ENCODE data around the gene NLRP6. TPM values are rescaled to one million over a fixed set of nuclear protein-coding genes. Genes with fewer than 3 reads are reported as not detected.
"Not testable (repeated sequence)": the region's sequence is repeated elsewhere in the genome, so short reads cannot be mapped to it uniquely, and the experiment has no call there.

NLRP6 gene
- polyA plus RNA-seq, 1 of the 3 experiments (the other 2 are of a cell fraction): not detected

DNA sequence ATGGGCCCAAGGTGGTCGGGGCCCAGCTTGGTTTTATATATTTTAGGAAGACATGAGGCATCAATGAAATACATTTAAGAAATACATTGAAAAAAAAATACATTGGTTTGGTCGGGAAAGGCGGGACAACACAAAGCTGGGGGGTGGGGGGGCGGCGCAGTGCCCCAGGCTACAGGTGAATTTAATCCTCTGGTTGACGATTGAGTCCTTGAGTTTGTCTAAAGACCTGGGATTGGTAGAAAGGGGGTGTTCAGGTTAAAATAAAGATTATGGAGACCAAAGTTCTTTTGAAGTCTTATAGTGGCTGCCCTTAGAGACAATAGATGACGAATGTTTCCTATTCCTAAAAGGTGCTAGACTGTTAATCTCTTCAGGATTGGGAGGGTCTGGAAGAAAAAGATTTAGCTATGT is 38.7 kb downstream of the NLRP6 start:
- ChIA-PET CTCF (interaction anchor here (0.9 to 1.9 kb wide), 9 partner anchors 11 to 202 kb away, joined by 3 to 20 read pairs (median 4); no protein-coding TSS in a partner anchor), POLR2A (interaction anchor here (0.5 kb wide), 1 partner anchor 196 kb away, joined by 3 read pairs; no protein-coding TSS in a partner anchor)
- no peaks in the 10 kb centered on the region for H3K27me3 ChIP-seq (ENCODE audit: insufficient read depth)
- H3K27ac ChIP-seq (ENCODE audit: low read depth in 2 of 2, low read length in 1 of 2): no peak overlapping the region
- 88% methylated on average over 7 of the region's 7 CpGs for WGBS (ENCODE audit: low lambda C conversion rate)
- H3K4me2 ChIP-seq: no peak overlapping the region
- no peaks in the 10 kb centered on the region for H4K20me1 ChIP-seq (ENCODE audit: insufficient read depth)
- no peaks in the 10 kb centered on the region for H3K9me2 ChIP-seq
- H3K36me3 ChIP-seq (replicated peaks in 1 of 2; ENCODE audit: control insufficient read depth in 1 of 2, insufficient read depth in 2 of 2, low read length in 1 of 2): no peaks in the 10 kb centered on the region
- peaks cover 4 to 9% of the 10 kb centered on the region in 2 experiments; a peak in 2 of 4 replicates for H3K4me1 ChIP-seq (ENCODE audit: control insufficient read depth in 1 of 2, insufficient read depth in 2 of 2, low read depth in 1 of 2, low read length in 1 of 2)
- no peak overlapping the region for H2AFZ ChIP-seq (ENCODE audit: low read depth)
- peaks cover 4% of the 10 kb centered on the region for H3F3A ChIP-seq (replicated peaks; ENCODE audit: insufficient read depth)
- H3K79me2 ChIP-seq (ENCODE audit: insufficient read depth): peaks cover 8% of the 10 kb centered on the region; the same call in 1 of the 2 replicates
- TF ChIP-seq MEF2A (IDR thresholded peaks at IDR 0.05; ENCODE audit: borderline replicate concordance, low read depth) (no peak), GATA2 (CRISPR knock-in tag; IDR thresholded peaks at IDR 0.05) (no peak), PBX3 (IDR thresholded peaks at IDR 0.05) (no peak)
- no peaks in the 10 kb centered on the region for H3K9me3 ChIP-seq
- H3K9ac ChIP-seq: no peak overlapping the region
- H3K4me3 ChIP-seq (ENCODE audit: low read depth in 2 of 2, low read length in 1 of 2): no peak overlapping the region
- DNase-seq: no peak

GRCh38 chr11:317668-318404 is 39.6 kb downstream of the NLRP6 start:
- ChIA-PET POLR2A (interaction anchor here (0.8 kb wide), 1 partner anchor 38 kb away, joined by 3 read pairs; no protein-coding TSS in a partner anchor), CTCF (interaction anchor here (0.6 to 1.9 kb wide), 9 partner anchors 12 to 201 kb away, joined by 3 to 20 read pairs (median 4); no protein-coding TSS in a partner anchor)
- not testable (repeated sequence) for H3K9me2 ChIP-seq; H3K9me3 ChIP-seq; H3K79me2 ChIP-seq (ENCODE audit: insufficient read depth); H3K4me3 ChIP-seq (ENCODE audit: low read depth in 2 of 2, low read length in 1 of 2); H3K36me3 ChIP-seq (replicated peaks in 1 of 2; ENCODE audit: control insufficient read depth in 1 of 2, insufficient read depth in 2 of 2, low read length in 1 of 2); H3F3A ChIP-seq (replicated peaks; ENCODE audit: insufficient read depth); H3K9ac ChIP-seq; H3K4me2 ChIP-seq; H2AFZ ChIP-seq (ENCODE audit: low read depth); H3K27me3 ChIP-seq (ENCODE audit: insufficient read depth); H3K4me1 ChIP-seq (ENCODE audit: control insufficient read depth in 1 of 2, insufficient read depth in 2 of 2, low read depth in 1 of 2, low read length in 1 of 2); H4K20me1 ChIP-seq (ENCODE audit: insufficient read depth); H3K27ac ChIP-seq (ENCODE audit: low read depth in 2 of 2, low read length in 1 of 2)
- peak; percentile 20 for DNase-seq
- WGBS (ENCODE audit: low lambda C conversion rate): 72% methylated on average over 7 of the region's 30 CpGs

GRCh38 chr11:318405-319120 is 40.4 kb downstream of the NLRP6 start:
- H3K4me1 ChIP-seq (ENCODE audit: control insufficient read depth in 1 of 2, insufficient read depth in 2 of 2, low read depth in 1 of 2, low read length in 1 of 2); H3K79me2 ChIP-seq (ENCODE audit: insufficient read depth); POLR2A ChIA-PET; H3K9me2 ChIP-seq; H3K27me3 ChIP-seq (ENCODE audit: insufficient read depth); H4K20me1 ChIP-seq (ENCODE audit: insufficient read depth); H2AFZ ChIP-seq (ENCODE audit: low read depth); H3K9me3 ChIP-seq; H3K36me3 ChIP-seq (replicated peaks in 1 of 2; ENCODE audit: control insufficient read depth in 1 of 2, insufficient read depth in 2 of 2, low read length in 1 of 2); DNase-seq; H3K27ac ChIP-seq (ENCODE audit: low read depth in 2 of 2, low read length in 1 of 2); H3F3A ChIP-seq (replicated peaks; ENCODE audit: insufficient read depth): not testable (repeated sequence)
- peak overlapping the region in 1 of 2 experiments; percentile 49; a peak in 2 of 4 replicates for H3K4me3 ChIP-seq (ENCODE audit: low read depth in 2 of 2, low read length in 1 of 2)
- H3K9ac ChIP-seq: peak overlapping the region; percentile 46; the same call in 1 of the 2 replicates
- H3K4me2 ChIP-seq: peak overlapping the region; percentile 77
- CTCF ChIA-PET: interaction anchor here (1.4 to 1.9 kb wide), 3 partner anchors 13 to 28 kb away, joined by 3 to 20 read pairs (median 4); no protein-coding TSS in a partner anchor
- WGBS (ENCODE audit: low lambda C conversion rate): no CpG with 5 or more reads among the region's 79 CpGs

GRCh38 chr11:319121-319887 is 41.1 kb downstream of the NLRP6 start:
- H2AFZ ChIP-seq (ENCODE audit: low read depth); H3F3A ChIP-seq (replicated peaks; ENCODE audit: insufficient read depth); H3K36me3 ChIP-seq (replicated peaks in 1 of 2; ENCODE audit: control insufficient read depth in 1 of 2, insufficient read depth in 2 of 2, low read length in 1 of 2); H3K9me2 ChIP-seq; H3K79me2 ChIP-seq (ENCODE audit: insufficient read depth); CTCF ChIA-PET; H3K4me1 ChIP-seq (ENCODE audit: control insufficient read depth in 1 of 2, insufficient read depth in 2 of 2, low read depth in 1 of 2, low read length in 1 of 2); H3K9me3 ChIP-seq; POLR2A ChIA-PET; H3K27me3 ChIP-seq (ENCODE audit: insufficient read depth); DNase-seq; H4K20me1 ChIP-seq (ENCODE audit: insufficient read depth): not testable (repeated sequence)
- H3K4me3 ChIP-seq (ENCODE audit: low read depth in 2 of 2, low read length in 1 of 2): peak overlapping the region; percentile 41 to 49
- peak overlapping the region in 1 of 2 experiments; percentile 22; a peak in 1 of 4 replicates for H3K27ac ChIP-seq (ENCODE audit: low read depth in 2 of 2, low read length in 1 of 2)
- H3K4me2 ChIP-seq: peak overlapping the region; percentile 77
- 88% methylated on average over 13 of the region's 29 CpGs for WGBS (ENCODE audit: low lambda C conversion rate)
- H3K9ac ChIP-seq: peak overlapping the region; percentile 46; the same call in 1 of the 2 replicates

GRCh38 chr11:319888-320273 is 41.7 kb downstream of the NLRP6 start:
- peak overlapping the region; percentile 59; the same call in 1 of the 2 replicates for H3K9ac ChIP-seq

More at GRCh38 chr11:319888-320273, 41.7 kb downstream of the NLRP6 start:
- CTCF ChIA-PET; H4K20me1 ChIP-seq (ENCODE audit: insufficient read depth); H3K9me2 ChIP-seq; POLR2A ChIA-PET; H3F3A ChIP-seq (replicated peaks; ENCODE audit: insufficient read depth); H3K4me1 ChIP-seq (ENCODE audit: control insufficient read depth in 1 of 2, insufficient read depth in 2 of 2, low read depth in 1 of 2, low read length in 1 of 2); DNase-seq; H3K36me3 ChIP-seq (replicated peaks in 1 of 2; ENCODE audit: control insufficient read depth in 1 of 2, insufficient read depth in 2 of 2, low read length in 1 of 2); H3K79me2 ChIP-seq (ENCODE audit: insufficient read depth); H3K9me3 ChIP-seq; H3K27ac ChIP-seq (ENCODE audit: low read depth in 2 of 2, low read length in 1 of 2); H2AFZ ChIP-seq (ENCODE audit: low read depth); H3K27me3 ChIP-seq (ENCODE audit: insufficient read depth): not testable (repeated sequence)
- Histone ChIP-seq H3K4me3 (ENCODE audit: low read depth in 2 of 2, low read length in 1 of 2) (peak overlapping the region; percentile 41 to 47; a peak in 2 of 4 replicates), H3K4me2 (peak overlapping the region; percentile 95)
- WGBS (ENCODE audit: low lambda C conversion rate): no CpG with 5 or more reads among the region's 10 CpGs

Measured in SK-N-SH (cell line).